HG03354 (cell line): ENCODE measurements around the gene INPP5A.
"Not testable (repeated sequence)": the region's sequence is repeated elsewhere in the genome, so short reads cannot be mapped to it uniquely, and the experiment has no call there.

ENCODE experiments used
- ATAC-seq: cut with Tn5 transposase; IDR thresholded peaks from one replicate; pipeline ENCODE4 v1.9.1; 2021; ENCODE audit warnings: mild to moderate bottlenecking; ENCODE audit not compliant: unreplicated experiment, poor library complexity, severe bottlenecking

The INPP5A gene

GRCh38 chr10:132738454-132739224 is 201.1 kb downstream of the INPP5A start:
- no peak for ATAC-seq

GRCh38 chr10:132739225-132739613 is 201.6 kb downstream of the INPP5A start:
- no peak for ATAC-seq

GRCh38 chr10:132740588-132740987 is 203.0 kb downstream of the INPP5A start:
- no peak for ATAC-seq

GRCh38 chr10:132742167-132742836 is 204.7 kb downstream of the INPP5A start:
- ATAC-seq = no peak

- ATAC-seq = no peak
Measured at GRCh38 chr10:132742837-132743194, 205.2 kb downstream of the INPP5A start.

GRCh38 chr10:132743196-132743924 is 205.8 kb downstream of the INPP5A start:
- ATAC-seq = not testable (repeated sequence)

- ATAC-seq = no peak
Measured at GRCh38 chr10:132743925-132744490, 206.4 kb downstream of the INPP5A start.

GRCh38 chr10:132744839-132745238 is 207.3 kb downstream of the INPP5A start:
- ATAC-seq = no peak

- no peak for ATAC-seq
Measured at GRCh38 chr10:132745511-132745910, 207.9 kb downstream of the INPP5A start.

- ATAC-seq = no peak
Measured at GRCh38 chr10:132745971-132746370, 208.4 kb downstream of the INPP5A start.

- no peak for ATAC-seq
Measured at GRCh38 chr10:132746386-132746785, 208.8 kb downstream of the INPP5A start.

- no peak for ATAC-seq
Measured at GRCh38 chr10:132746801-132747625, 209.4 kb downstream of the INPP5A start.

- ATAC-seq = no peak
Measured at GRCh38 chr10:132748135-132748534, 210.5 kb downstream of the INPP5A start.

- ATAC-seq = no peak
Measured at GRCh38 chr10:132748545-132749370, 211.2 kb downstream of the INPP5A start.

- ATAC-seq = no peak
Measured at GRCh38 chr10:132749371-132749795, 211.8 kb downstream of the INPP5A start.

- no peak for ATAC-seq
Measured at GRCh38 chr10:132750936-132751335, 213.3 kb downstream of the INPP5A start.

- ATAC-seq = no peak
Measured at GRCh38 chr10:132752378-132752777, 214.8 kb downstream of the INPP5A start.

- ATAC-seq = no peak
Measured at GRCh38 chr10:132752961-132753360, 215.4 kb downstream of the INPP5A start.

- ATAC-seq = no peak
Measured at GRCh38 chr10:132753596-132753995, 216.0 kb downstream of the INPP5A start.
